Measurements from ENCODE around the gene WDR88.

Gene WDR88

DNA sequence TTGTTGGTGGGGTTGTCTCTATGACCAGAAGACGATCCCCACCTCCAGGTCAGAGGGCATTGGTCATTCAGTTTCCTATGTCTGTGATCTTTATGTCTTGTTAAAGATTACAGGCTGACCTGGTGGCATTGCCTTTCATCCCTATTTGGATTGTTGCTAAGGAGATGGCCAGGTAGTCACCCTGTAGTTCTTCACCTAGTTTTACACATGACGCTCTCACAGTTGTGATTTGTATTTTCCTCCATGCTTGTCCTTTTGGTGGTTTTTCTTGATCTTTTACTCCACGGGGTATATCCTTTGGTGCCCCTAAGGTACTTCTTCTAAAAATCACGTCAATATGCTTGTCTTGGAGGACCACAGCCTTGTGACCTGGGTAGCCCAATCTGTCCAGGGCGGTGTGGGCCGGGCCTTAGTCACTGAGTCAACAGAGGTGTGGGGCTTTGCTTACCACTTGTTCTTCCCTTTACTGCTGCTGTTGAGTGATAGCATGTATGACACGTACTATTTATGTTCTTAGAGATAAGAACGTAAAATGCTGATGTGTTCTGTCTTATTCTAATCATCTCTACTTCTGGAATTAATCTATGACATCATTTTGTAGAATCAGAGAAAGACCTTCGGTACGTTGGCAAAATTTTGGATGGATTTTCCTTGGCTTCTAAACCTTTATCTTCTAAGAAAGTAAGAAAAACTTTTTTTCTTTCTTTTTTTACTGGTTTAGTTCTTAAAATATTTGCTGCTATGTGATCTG, 30.8 kb upstream of the WDR88 start:
- no peaks in the 10 kb centered on the region for H3K4me1 ChIP-seq
- TF ChIP-seq Cebpa-rat (IDR thresholded peaks at IDR 0.05) = no peak
- H3K4me3 ChIP-seq = no peak overlapping the region
- H3K36me3 ChIP-seq = peaks cover 82% of the 10 kb centered on the region
- H3K27ac ChIP-seq = no peak overlapping the region
- H3K27me3 ChIP-seq = no peaks in the 10 kb centered on the region
- H3K9ac ChIP-seq = no peak overlapping the region
- no peak overlapping the region for H3K4me2 ChIP-seq
- H3K9me3 ChIP-seq = no peaks in the 10 kb centered on the region
- no peaks in the 10 kb centered on the region for H4K20me1 ChIP-seq

DNA sequence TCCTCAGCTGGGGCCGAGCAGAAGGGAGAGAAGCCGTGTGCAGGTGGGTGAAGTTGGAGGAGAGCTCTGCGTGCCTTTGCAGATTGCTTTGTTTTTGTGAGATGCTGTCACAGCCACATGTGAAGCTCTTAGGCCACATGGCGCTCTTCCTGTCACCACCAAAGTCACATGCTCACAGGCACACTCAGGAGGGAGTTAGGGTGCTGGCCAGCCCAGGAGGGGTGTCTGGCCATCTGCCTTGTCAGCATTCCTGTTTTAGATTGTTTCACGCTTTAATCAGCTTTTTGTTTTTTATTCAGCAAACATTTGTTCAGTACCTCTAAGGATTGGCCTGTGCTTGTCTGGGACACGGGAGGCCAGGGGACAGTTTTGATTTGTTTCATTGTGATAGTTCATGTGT, 29.0 kb upstream of the WDR88 start:
- Histone ChIP-seq H3K27ac (no peak overlapping the region), H3K4me1 (no peaks in the 10 kb centered on the region), H3K9ac (no peak overlapping the region), H3K36me3 (peaks cover 84% of the 10 kb centered on the region), H3K27me3 (no peaks in the 10 kb centered on the region), H3K9me3 (no peaks in the 10 kb centered on the region), H3K4me2 (no peak overlapping the region), H3K4me3 (no peak overlapping the region), H4K20me1 (no peaks in the 10 kb centered on the region)
- no peak for TF ChIP-seq Cebpa-rat (IDR thresholded peaks at IDR 0.05)

GRCh38 chr19:33108161-33108560, 23.8 kb upstream of the WDR88 start:
- Histone ChIP-seq H3K9ac (no peak overlapping the region), H3K27ac (no peak overlapping the region), H3K36me3 (peaks cover 90% of the 10 kb centered on the region), H3K4me1 (no peaks in the 10 kb centered on the region), H3K4me3 (no peak overlapping the region), H3K27me3 (no peaks in the 10 kb centered on the region), H3K9me3 (no peaks in the 10 kb centered on the region), H3K4me2 (no peak overlapping the region), H4K20me1 (no peaks in the 10 kb centered on the region)
- no peak for TF ChIP-seq Cebpa-rat (IDR thresholded peaks at IDR 0.05)

DNA sequence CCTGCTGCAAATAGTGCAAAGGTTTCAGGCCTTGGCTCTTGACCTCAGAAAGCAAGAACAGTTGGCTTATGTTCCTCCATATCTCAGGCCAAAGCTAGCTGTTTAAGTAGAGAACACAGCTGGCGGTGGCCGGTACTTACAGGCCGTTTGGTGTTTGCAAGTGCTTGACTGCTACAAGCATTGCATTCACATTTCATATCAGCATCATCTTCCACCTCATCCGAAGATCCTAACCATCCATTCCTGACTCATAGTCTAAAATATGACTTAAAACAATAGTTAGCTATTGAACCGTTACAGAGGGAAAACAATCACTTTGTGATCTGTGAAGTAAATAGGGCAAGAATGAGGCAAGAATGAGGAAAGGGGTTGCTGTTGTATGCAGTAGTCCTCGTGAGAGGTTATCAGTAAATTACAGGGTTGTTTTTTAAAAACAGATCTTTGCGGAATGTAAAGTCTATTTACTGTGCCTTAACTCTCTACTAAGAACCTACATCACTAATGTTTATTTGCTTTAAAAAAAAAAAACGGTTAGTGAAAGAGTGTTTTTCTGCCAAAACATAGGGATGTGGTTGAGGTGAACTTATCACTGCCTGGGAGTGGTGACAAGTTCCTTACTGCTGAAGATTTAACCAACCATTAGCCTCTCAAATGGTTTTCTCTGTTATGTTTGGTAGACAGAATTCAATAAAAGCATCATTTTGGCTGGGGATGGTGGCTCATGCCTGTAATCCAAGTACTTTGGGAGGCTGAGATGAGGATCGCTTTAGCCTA, 21.6 kb upstream of the WDR88 start:
- Histone ChIP-seq H3K9ac (no peak overlapping the region), H3K27me3 (no peaks in the 10 kb centered on the region), H3K36me3 (peaks cover 97% of the 10 kb centered on the region), H3K9me3 (no peaks in the 10 kb centered on the region), H4K20me1 (no peaks in the 10 kb centered on the region), H3K4me2 (no peak overlapping the region), H3K4me3 (no peak overlapping the region), H3K4me1 (no peaks in the 10 kb centered on the region), H3K27ac (no peak overlapping the region)
- TF ChIP-seq Cebpa-rat (IDR thresholded peaks at IDR 0.05) = no peak

DNA sequence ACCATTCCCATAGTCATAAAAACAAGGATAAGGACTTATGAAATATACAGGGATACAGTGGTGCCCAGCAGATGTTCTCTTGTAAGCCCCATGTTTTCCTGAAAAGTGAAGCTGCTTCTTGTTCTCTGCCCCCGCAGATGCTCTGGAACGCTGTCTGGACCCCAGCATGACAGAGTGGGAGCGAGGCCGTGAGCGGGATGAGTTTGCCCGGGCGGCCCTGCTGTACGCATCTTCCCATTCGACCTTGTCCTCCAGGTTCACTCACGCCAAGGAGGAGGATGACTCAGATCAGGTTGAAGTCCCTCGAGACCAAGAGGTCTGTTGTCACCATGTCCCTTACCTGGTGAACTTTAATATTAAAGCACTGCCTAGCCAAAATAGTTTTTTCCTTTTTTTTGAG, 20.3 kb upstream of the WDR88 start:
- Histone ChIP-seq H4K20me1 (no peaks in the 10 kb centered on the region), H3K36me3 (peaks cover 98% of the 10 kb centered on the region), H3K9me3 (no peaks in the 10 kb centered on the region), H3K9ac (no peak overlapping the region), H3K4me3 (no peak overlapping the region), H3K4me2 (no peak overlapping the region), H3K27me3 (no peaks in the 10 kb centered on the region), H3K4me1 (no peaks in the 10 kb centered on the region), H3K27ac (no peak overlapping the region)
- no peak for TF ChIP-seq Cebpa-rat (IDR thresholded peaks at IDR 0.05)

- no peak overlapping the region for H3K4me3 ChIP-seq
- H3K4me1 ChIP-seq = no peaks in the 10 kb centered on the region
- no peak for TF ChIP-seq Cebpa-rat (IDR thresholded peaks at IDR 0.05)
- H3K9ac ChIP-seq = no peak overlapping the region
- H3K27ac ChIP-seq = no peak overlapping the region
- no peaks in the 10 kb centered on the region for H4K20me1 ChIP-seq
- no peaks in the 10 kb centered on the region for H3K27me3 ChIP-seq
- no peak overlapping the region for H3K4me2 ChIP-seq
- no peaks in the 10 kb centered on the region for H3K9me3 ChIP-seq
- peaks cover 98% of the 10 kb centered on the region for H3K36me3 ChIP-seq
Measured at GRCh38 chr19:33114312-33114711, 17.6 kb upstream of the WDR88 start.

GRCh38 chr19:33117501-33117900, 14.4 kb upstream of the WDR88 start:
- H3K36me3 ChIP-seq = peaks cover 82% of the 10 kb centered on the region
- no peaks in the 10 kb centered on the region for H3K27me3 ChIP-seq
- H3K4me2 ChIP-seq = no peak overlapping the region
- no peak overlapping the region for H3K27ac ChIP-seq
- no peaks in the 10 kb centered on the region for H3K4me1 ChIP-seq
- H4K20me1 ChIP-seq = no peaks in the 10 kb centered on the region
- no peak for TF ChIP-seq Cebpa-rat (IDR thresholded peaks at IDR 0.05)
- H3K9me3 ChIP-seq = no peaks in the 10 kb centered on the region
- no peak overlapping the region for H3K4me3 ChIP-seq
- H3K9ac ChIP-seq = no peak overlapping the region

DNA sequence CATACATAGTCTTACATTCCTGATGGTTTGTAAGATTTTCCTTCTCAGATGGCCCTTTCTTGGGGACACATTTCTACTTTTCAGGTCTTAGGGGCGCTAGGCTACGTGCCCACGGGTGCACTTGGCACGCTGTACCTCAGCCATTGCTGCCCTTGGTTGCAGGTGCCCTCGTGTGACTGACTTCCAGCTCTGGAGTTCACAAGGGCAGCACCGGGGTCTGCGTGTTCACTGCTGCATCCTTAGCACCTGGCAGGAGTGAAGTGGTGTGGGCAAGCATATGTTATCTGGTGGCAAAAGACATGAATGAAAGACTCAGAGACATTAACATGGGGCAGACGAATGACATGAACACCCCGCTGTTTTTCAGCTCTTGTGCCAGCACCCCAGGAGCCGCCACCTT, 13.3 kb upstream of the WDR88 start:
- TF ChIP-seq Cebpa-rat (IDR thresholded peaks at IDR 0.05) = no peak
- Histone ChIP-seq H4K20me1 (no peaks in the 10 kb centered on the region), H3K4me3 (no peak overlapping the region), H3K9me3 (no peaks in the 10 kb centered on the region), H3K27me3 (no peaks in the 10 kb centered on the region), H3K4me1 (no peaks in the 10 kb centered on the region), H3K36me3 (peaks cover 81% of the 10 kb centered on the region), H3K4me2 (no peak overlapping the region), H3K27ac (no peak overlapping the region), H3K9ac (no peak overlapping the region)

DNA sequence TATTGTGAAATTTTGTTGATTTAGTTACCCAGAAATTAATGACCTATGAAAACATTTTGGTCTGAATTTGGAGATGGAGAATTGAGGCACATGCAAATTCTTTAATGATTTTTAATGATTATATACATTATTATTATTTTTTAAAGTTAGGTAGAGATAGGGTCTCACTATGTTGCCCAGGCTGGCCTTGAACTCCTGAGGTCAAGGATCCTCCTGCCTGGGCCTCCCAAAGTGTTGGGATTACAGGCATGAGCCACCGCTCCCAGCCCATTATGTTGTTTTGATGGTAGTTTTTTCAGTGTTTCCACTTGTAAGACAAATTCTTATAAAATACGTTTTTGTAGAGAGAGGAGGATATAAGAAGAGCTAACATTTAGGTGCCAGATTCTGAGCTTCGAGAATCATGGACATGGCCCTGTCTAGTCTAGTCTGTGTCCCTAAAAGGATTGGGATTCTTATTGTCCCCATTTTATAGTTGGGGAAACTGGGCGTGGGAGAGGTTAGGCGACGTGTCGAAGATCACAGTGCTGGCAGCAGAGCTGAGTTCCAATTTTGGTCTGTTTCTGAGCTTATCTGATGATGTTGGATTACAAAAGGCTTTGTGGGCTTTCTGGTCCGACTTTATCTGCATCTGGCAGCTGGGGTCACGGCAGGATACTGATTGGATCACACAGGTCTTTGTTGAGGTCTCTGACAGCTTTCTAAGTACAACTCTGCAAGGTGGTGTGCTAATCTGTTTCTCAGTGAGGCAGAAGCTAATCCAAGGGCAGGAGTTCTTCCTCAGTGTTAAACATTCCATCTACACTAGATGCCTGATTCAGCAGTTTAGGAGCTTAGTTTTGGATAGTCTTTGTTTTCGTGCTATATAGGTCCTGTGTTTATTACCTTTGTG, 7.5 kb upstream of the WDR88 start:
- Histone ChIP-seq H3K4me2 (no peak overlapping the region), H3K36me3 (peaks cover 80% of the 10 kb centered on the region), H3K27me3 (no peaks in the 10 kb centered on the region), H3K4me3 (no peak overlapping the region), H4K20me1 (no peaks in the 10 kb centered on the region), H3K4me1 (no peaks in the 10 kb centered on the region), H3K27ac (no peak overlapping the region), H3K9ac (no peak overlapping the region), H3K9me3 (no peaks in the 10 kb centered on the region)
- no peak for TF ChIP-seq Cebpa-rat (IDR thresholded peaks at IDR 0.05)
